HG03521 (cell line): ENCODE measurements around the gene RANBP3L.
"Not testable (repeated sequence)": the region's sequence is repeated elsewhere in the genome, so short reads cannot be mapped to it uniquely, and the experiment has no call there.

Experiments
- ATAC-seq: cut with Tn5 transposase; IDR thresholded peaks from one replicate; pipeline ENCODE4 v1.9.1; 2021; ENCODE audit warnings: mild to moderate bottlenecking, moderate library complexity; ENCODE audit not compliant: unreplicated experiment

The RANBP3L gene

GRCh38 chr5:36209664-36210063 lies 92.0 kb downstream of the RANBP3L start:
- no peak for ATAC-seq

- no peak for ATAC-seq
These were observed 92.9 kb downstream of the RANBP3L start for GRCh38 chr5:36208786-36209185.

- no peak for ATAC-seq
These were observed 94.8 kb downstream of the RANBP3L start for GRCh38 chr5:36206913-36207312.

- ATAC-seq, result no peak
These were observed 96.4 kb downstream of the RANBP3L start for GRCh38 chr5:36205329-36205728.

GRCh38 chr5:36202521-36202961 lies 99.2 kb downstream of the RANBP3L start:
- no peak for ATAC-seq

GRCh38 chr5:36200513-36200912 lies 101.2 kb downstream of the RANBP3L start:
- ATAC-seq, result no peak

- ATAC-seq, result no peak
These were observed 102.1 kb downstream of the RANBP3L start for GRCh38 chr5:36199620-36200019.

- ATAC-seq, result not testable (repeated sequence)
These were observed 102.9 kb downstream of the RANBP3L start for GRCh38 chr5:36198783-36199182.
